Glutamatergic neuron (in vitro differentiated cells): ENCODE measurements around the gene ATOX1. TPM values are rescaled to one million over a fixed set of nuclear protein-coding genes. Genes with fewer than 3 reads are reported as not detected.

ENCODE experiments used
- DNase-seq: peaks from one replicate; pipeline ENCODE4 v3.0.0; 2022
- H3K27ac Mint-ChIP-seq: one replicate; pipeline ENCODE4 v1.8.0; 2020; ENCODE audit warnings: mild to moderate bottlenecking, mixed read lengths, inconsistent platforms; ENCODE audit not compliant: unreplicated experiment
- H3K27me3 Mint-ChIP-seq: one replicate; pipeline ENCODE4 v1.8.0; 2020; ENCODE audit warnings: mild to moderate bottlenecking, moderate library complexity, mixed read lengths, inconsistent platforms; ENCODE audit not compliant: unreplicated experiment
- H3K36me3 Mint-ChIP-seq: one replicate; pipeline ENCODE4 v1.8.0; 2020; ENCODE audit warnings: mild to moderate bottlenecking, mixed read lengths, inconsistent platforms; ENCODE audit not compliant: unreplicated experiment
- H3K4me1 Mint-ChIP-seq: one replicate; pipeline ENCODE4 v1.8.0; 2020; ENCODE audit warnings: mild to moderate bottlenecking, low read depth, mixed read lengths, inconsistent platforms; ENCODE audit not compliant: unreplicated experiment
- H3K4me3 Mint-ChIP-seq: one replicate; pipeline ENCODE4 v1.8.0; 2020; ENCODE audit warnings: mild to moderate bottlenecking, mixed read lengths, inconsistent platforms; ENCODE audit not compliant: unreplicated experiment
- H3K9me3 Mint-ChIP-seq: one replicate; pipeline ENCODE4 v1.8.0; 2020; ENCODE audit warnings: mild to moderate bottlenecking, moderate library complexity, mixed read lengths, inconsistent platforms; ENCODE audit not compliant: unreplicated experiment
- total RNA-seq: library from RNA; stranded (reverse); fragmentation: NEBNext Ultra II Directional; extraction: Animal tissue kit (Norgen Biotek cat#: 25700); gene quantifications from one replicate; pipeline ENCODE4 v1.2.1, GENCODE V29; 2021; ENCODE audit not compliant: unreplicated experiment
- TF ChIP-seq, protein P1 (sequence below): fragments of 200-600 bp; sonication (generic); IDR thresholded peaks from one replicate; pipeline ENCODE4 v1.5.0; 2021; ENCODE audit not compliant: partially characterized antibody, unreplicated experiment

The ATOX1 gene
- total RNA-seq, 1 donor from 2014 or later, result 82.9 TPM

DNA sequence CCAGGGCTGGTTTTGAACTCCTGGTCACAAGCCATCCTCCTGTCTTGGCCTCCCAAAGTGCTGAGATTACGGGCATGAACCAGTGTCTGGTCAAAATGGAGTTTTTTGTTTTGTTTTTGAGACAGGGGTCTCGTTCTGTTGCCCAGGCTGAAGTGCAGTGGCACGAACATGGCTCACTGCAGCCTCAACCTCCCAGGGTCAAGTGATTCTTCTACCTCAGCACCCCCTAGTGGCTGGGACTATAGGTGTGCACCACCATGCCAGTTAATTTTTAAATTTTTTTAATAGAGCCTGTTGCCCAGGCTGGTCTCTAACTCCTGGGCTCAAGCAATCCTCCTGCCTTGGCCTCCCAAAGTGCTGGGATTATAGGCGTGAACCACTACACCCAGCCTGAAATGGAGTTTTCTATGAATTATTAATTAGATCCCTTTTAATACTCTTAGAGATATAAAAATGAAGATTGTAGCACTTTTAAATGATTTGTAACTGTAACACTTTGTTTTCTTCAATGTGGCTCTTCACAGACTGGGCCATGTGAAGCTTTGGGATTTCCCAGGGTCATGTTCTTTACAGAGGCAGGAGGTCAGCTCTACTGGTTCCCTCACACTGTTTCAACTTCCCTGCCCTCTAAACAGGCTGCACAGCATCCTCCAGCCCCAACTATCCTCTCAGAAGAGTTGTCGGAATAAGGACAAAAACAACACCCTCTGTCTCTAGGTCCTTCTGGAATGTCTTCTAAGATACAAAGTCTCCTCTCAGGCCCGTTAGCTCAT lies 39.0 kb downstream of the ATOX1 start:
- Mint-ChIP-seq H3K27me3 (peaks cover 4% of the 10 kb centered on the region), H3K4me3 (no peak overlapping the region), H3K36me3 (peaks cover 5% of the 10 kb centered on the region), H3K27ac (no peak overlapping the region), H3K9me3 (peaks cover 3% of the 10 kb centered on the region), H3K4me1 (peaks cover 14% of the 10 kb centered on the region)
- no peak for DNase-seq
- TF ChIP-seq, protein P1, sequence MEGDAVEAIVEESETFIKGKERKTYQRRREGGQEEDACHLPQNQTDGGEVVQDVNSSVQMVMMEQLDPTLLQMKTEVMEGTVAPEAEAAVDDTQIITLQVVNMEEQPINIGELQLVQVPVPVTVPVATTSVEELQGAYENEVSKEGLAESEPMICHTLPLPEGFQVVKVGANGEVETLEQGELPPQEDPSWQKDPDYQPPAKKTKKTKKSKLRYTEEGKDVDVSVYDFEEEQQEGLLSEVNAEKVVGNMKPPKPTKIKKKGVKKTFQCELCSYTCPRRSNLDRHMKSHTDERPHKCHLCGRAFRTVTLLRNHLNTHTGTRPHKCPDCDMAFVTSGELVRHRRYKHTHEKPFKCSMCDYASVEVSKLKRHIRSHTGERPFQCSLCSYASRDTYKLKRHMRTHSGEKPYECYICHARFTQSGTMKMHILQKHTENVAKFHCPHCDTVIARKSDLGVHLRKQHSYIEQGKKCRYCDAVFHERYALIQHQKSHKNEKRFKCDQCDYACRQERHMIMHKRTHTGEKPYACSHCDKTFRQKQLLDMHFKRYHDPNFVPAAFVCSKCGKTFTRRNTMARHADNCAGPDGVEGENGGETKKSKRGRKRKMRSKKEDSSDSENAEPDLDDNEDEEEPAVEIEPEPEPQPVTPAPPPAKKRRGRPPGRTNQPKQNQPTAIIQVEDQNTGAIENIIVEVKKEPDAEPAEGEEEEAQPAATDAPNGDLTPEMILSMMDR, result peak; percentile 68

DNA sequence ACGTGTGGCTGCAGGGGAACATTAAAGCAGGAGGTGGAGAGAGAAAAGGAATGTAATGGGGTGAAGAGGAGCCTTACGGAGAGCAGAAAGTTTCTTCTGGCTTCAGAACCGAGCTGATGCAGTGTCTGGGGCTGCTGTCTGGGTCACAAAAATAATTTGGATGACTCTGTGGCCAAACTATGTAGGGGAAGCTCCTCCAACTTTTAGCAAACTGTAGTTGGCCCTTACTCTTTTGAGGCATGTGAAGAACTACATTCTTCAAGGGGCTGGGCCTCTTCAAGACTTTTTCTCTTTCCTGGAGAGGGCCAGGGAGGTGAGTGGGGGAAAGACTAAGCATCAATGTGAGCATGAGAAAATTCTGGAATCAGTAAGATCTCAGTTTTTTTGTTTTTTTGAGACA lies 39.8 kb downstream of the ATOX1 start:
- H3K36me3 Mint-ChIP-seq, result peaks cover 5% of the 10 kb centered on the region
- H3K4me3 Mint-ChIP-seq, result no peak overlapping the region
- H3K27ac Mint-ChIP-seq, result no peak overlapping the region
- peaks cover 4% of the 10 kb centered on the region for H3K27me3 Mint-ChIP-seq
- H3K4me1 Mint-ChIP-seq, result peaks cover 14% of the 10 kb centered on the region
- DNase-seq, result no peak
- TF ChIP-seq, protein P1, result no peak
- peaks cover 3% of the 10 kb centered on the region for H3K9me3 Mint-ChIP-seq

DNA sequence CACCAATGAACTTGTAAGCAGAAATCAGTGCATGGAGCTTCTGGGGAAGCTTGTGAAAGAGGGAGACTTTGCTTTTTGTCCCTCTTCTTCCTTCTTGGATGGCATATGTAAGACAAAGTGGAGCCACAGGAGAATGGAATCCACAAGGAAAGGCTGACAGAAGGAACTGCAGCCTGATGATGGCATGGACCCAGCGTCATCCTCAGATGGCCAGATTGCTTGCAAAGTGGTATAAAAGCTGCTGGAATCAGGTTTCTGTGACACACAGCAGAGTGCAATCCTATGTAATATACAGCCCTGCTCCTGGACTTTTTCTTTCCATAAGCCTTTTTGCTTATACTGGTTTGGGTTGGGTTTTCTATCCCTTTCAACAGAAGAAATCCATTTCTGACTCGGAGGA lies 40.3 kb downstream of the ATOX1 start:
- Mint-ChIP-seq H3K36me3 (peaks cover 5% of the 10 kb centered on the region), H3K4me1 (peaks cover 13% of the 10 kb centered on the region), H3K9me3 (peaks cover 3% of the 10 kb centered on the region), H3K27me3 (peaks cover 4% of the 10 kb centered on the region), H3K4me3 (no peak overlapping the region), H3K27ac (no peak overlapping the region)
- TF ChIP-seq, protein P1, result no peak
- no peak for DNase-seq

DNA sequence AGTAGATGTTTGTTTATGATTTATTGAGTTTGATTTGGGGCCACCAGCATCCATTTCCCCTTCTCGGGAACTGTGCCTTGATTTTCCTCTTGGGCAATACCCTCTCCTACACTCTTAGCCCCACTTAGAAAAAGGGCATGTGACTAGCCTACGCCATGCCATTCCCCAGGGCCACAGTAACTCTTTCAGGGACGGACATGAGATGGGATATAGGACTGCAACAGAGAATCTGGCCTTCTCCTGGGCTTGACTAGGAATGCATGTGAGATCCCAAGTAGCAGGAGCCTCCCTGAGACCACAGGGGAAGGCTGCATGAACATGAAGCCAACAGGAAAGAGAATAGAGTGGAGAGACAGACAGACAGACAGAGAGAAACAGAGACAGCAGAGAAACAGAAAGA lies 41.0 kb downstream of the ATOX1 start:
- H3K9me3 Mint-ChIP-seq, result peaks cover 3% of the 10 kb centered on the region
- peaks cover 14% of the 10 kb centered on the region for H3K4me1 Mint-ChIP-seq
- H3K27me3 Mint-ChIP-seq, result peaks cover 4% of the 10 kb centered on the region
- H3K36me3 Mint-ChIP-seq, result peaks cover 5% of the 10 kb centered on the region
- DNase-seq, result no peak
- TF ChIP-seq, protein P1, result no peak
- H3K27ac Mint-ChIP-seq, result peak overlapping the region; percentile 40
- peak overlapping the region; percentile 53 for H3K4me3 Mint-ChIP-seq

DNA sequence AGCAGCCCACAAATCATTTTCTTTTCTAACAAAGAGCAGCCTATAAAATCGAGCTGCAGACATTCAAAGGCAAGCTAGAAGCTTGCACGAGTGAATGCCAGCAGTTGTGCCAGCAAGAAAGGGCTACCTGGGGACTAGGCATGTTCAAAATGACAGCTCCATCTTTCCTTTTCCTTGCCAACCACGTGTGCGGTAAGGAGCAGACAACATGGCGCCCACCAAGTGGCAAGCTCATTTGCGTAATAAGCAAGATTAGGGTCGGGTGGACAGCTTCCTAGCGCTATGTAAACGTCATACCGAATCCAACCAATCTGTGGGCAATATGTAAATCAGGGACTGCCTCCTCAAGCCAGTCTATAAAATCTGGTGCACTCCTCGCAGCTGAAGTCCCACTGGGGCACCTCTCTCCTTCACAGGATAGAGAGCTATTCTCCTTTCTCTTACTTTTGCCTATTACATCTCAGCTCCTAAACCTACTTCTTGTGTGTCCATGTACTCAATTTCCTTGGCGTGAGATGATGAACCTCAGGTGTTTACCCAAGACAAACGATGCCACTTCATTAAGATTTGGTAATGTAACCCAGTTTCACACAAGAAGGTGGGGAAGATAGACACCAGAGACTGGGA lies 49.2 kb downstream of the ATOX1 start:
- Mint-ChIP-seq H3K4me1 (peaks cover 24% of the 10 kb centered on the region), H3K9me3 (peaks cover 8% of the 10 kb centered on the region)

More for the DNA sequence above, 49.2 kb downstream of the ATOX1 start:
- no peak for DNase-seq
- Mint-ChIP-seq H3K27me3 (peaks cover 6% of the 10 kb centered on the region), H3K27ac (peak overlapping the region; percentile 2), H3K36me3 (no peaks in the 10 kb centered on the region), H3K4me3 (no peak overlapping the region)
- TF ChIP-seq, protein P1, result no peak
